WTC11 (cell line): ENCODE data around the gene RAB3IL1. TPM values are rescaled to one million over a fixed set of nuclear protein-coding genes. Genes with fewer than 3 reads are reported as not detected.
"Not testable (repeated sequence)": the region's sequence is repeated elsewhere in the genome, so short reads cannot be mapped to it uniquely, and the experiment has no call there.

Experiments used
- ATAC-seq: fragments of 200-7000 bp; cut with Tn5 transposase; 2 replicates; pipeline ENCODE4 v1.10.0; 2021; ENCODE audit warnings: mild to moderate bottlenecking, moderate library complexity
- CTCF ChIA-PET: fragments of 300-600 bp; sonication (Branson Sonifier 250); formaldehyde crosslinking; loops from one replicate; lab custom pipeline; 2021; ENCODE audit warnings: antibody characterized with exemption; lab: Charles Lee
- POLR2A ChIA-PET: fragments of 350-600 bp; sonication (Branson Sonifier 250); formaldehyde crosslinking; loops from one replicate; lab custom pipeline; 2021; ENCODE audit warnings: antibody characterized with exemption; lab: Charles Lee
- DNase-seq: peaks from one replicate; pipeline ENCODE4 v3.0.0; 2021; ENCODE audit warnings: low spot score
- H3K27ac Mint-ChIP-seq: 2 replicates; pipeline ENCODE4 v1.8.0; 2021; ENCODE audit warnings: mixed read lengths
- H3K27me3 Mint-ChIP-seq: 2 replicates; pipeline ENCODE4 v1.8.0; 2021; ENCODE audit warnings: low read depth, mild to moderate bottlenecking, moderate library complexity, mixed read lengths
- H3K36me3 Mint-ChIP-seq: 2 replicates; pipeline ENCODE4 v1.8.0; 2021; ENCODE audit warnings: mixed read lengths
- H3K4me1 Mint-ChIP-seq: 2 replicates; pipeline ENCODE4 v1.8.0; 2022; ENCODE audit warnings: mixed read lengths
- H3K4me3 Mint-ChIP-seq: 2 replicates; pipeline ENCODE4 v1.8.0; 2021; ENCODE audit warnings: mild to moderate bottlenecking, moderate library complexity, mixed read lengths
- H3K9me3 Mint-ChIP-seq: 2 replicates; pipeline ENCODE4 v1.8.0; 2021; ENCODE audit warnings: mixed read lengths
- AFF4 ChIP-seq: sonication (generic); formaldehyde crosslinking; IDR thresholded peaks from 2 replicates; pipeline ENCODE4 v1.8.1; 2023; ENCODE audit warnings: mild to moderate bottlenecking, missing genetic modification reagents, borderline replicate concordance
- JUN ChIP-seq: sonication (generic); formaldehyde crosslinking; IDR thresholded peaks from 2 replicates; pipeline ENCODE4 v1.8.0; 2023; ENCODE audit warnings: mild to moderate bottlenecking, missing genetic modification reagents
- STAT6 ChIP-seq: sonication (generic); formaldehyde crosslinking; conservative IDR thresholded peaks from 2 replicates; pipeline ENCODE4 v1.8.1; 2023; ENCODE audit warnings: mild to moderate bottlenecking, low read depth, missing genetic modification reagents, moderate library complexity
- ZNF219 ChIP-seq: sonication (generic); formaldehyde crosslinking; IDR thresholded peaks from 2 replicates; pipeline ENCODE4 v1.8.0; 2023; ENCODE audit warnings: missing genetic modification reagents, mild to moderate bottlenecking, borderline replicate concordance
- ZNF532 ChIP-seq: fragments of 250-450 bp; sonication (Bioruptor Pico); IDR thresholded peaks from 2 replicates; pipeline ENCODE4 v1.9.0; 2021; ENCODE audit warnings: mild to moderate bottlenecking, borderline replicate concordance
- total RNA-seq: library from RNA; stranded (reverse); gene quantifications from 3 replicates; pipeline ENCODE4 v1.2.3, GENCODE V29; 2021

RAB3IL1 gene
- total RNA-seq, 1 experiment from 2014 or later, result 7.2 TPM

- Mint-ChIP-seq H3K27ac (peak overlapping the region; percentile 80), H3K4me3 (peak overlapping the region; percentile 94), H3K4me1 (peaks cover 38% of the 10 kb centered on the region), H3K36me3 (peaks cover 35% of the 10 kb centered on the region)
- CTCF ChIA-PET, result interaction anchor here (0.8 kb wide), 1 partner anchor 68 kb away, joined by 4 read pairs; no protein-coding TSS in a partner anchor
- ATAC-seq (no peak), DNase-seq (no peak)
- POLR2A ChIA-PET, result interaction anchor here (1.4 to 2.7 kb wide), 5 partner anchors 12 to 152 kb away, joined by 3 to 23 read pairs (median 8); partner anchors contain the start of gene BEST1
- TF ChIP-seq ZNF219 (CRISPR knock-in tag), result no peak
- TF ChIP-seq JUN (CRISPR knock-in tag), result no peak
- TF ChIP-seq, all 79 proteins: peak for 0
- no peaks in the 10 kb centered on the region for H3K9me3 Mint-ChIP-seq
- no peaks in the 10 kb centered on the region for H3K27me3 Mint-ChIP-seq
Observed at GRCh38 chr11:61966734-61967115, 49.4 kb upstream of the RAB3IL1 start.

- ChIA-PET POLR2A (interaction anchor here (1.0 kb wide), 1 partner anchor 10 kb away, joined by 3 read pairs; no protein-coding TSS in a partner anchor), CTCF (interaction anchor here (1.3 to 1.7 kb wide), 2 partner anchors 17 to 117 kb away, joined by 3 to 7 read pairs; no protein-coding TSS in a partner anchor)
- not testable (repeated sequence) for DNase-seq, H3K9me3 Mint-ChIP-seq, H3K27me3 Mint-ChIP-seq, ATAC-seq
- Mint-ChIP-seq H3K27ac (peak overlapping the region; percentile 9; the same call in 1 of the 2 replicates), H3K4me3 (peak overlapping the region; percentile 94), H3K4me1 (peaks cover 24% of the 10 kb centered on the region), H3K36me3 (peaks cover 35% of the 10 kb centered on the region)
Observed at GRCh38 chr11:61964666-61965271, 47.4 kb upstream of the RAB3IL1 start.

- Mint-ChIP-seq H3K36me3 (peaks cover 35% of the 10 kb centered on the region), H3K27me3 (no peaks in the 10 kb centered on the region), H3K4me1 (peaks cover 19% of the 10 kb centered on the region), H3K4me3 (no peak overlapping the region), H3K27ac (no peak overlapping the region), H3K9me3 (no peaks in the 10 kb centered on the region)
- CTCF ChIA-PET, result interaction anchor here (1.7 kb wide), 1 partner anchor 118 kb away, joined by 7 read pairs; no protein-coding TSS in a partner anchor
- DNase-seq, result no peak
- POLR2A ChIA-PET, result interaction anchor here (1.0 to 2.9 kb wide), 2 partner anchors 9 to 14 kb away, joined by 3 to 11 read pairs; partner anchors contain the start of gene BEST1
- TF ChIP-seq AFF4 (no peak), STAT6 (CRISPR knock-in tag) (no peak), ZNF532 (no peak)
- no peak for ATAC-seq
Observed at GRCh38 chr11:61964058-61964665, 46.8 kb upstream of the RAB3IL1 start.
